Measurements from ENCODE around the gene DTX3. TPM values are rescaled to one million over a fixed set of nuclear protein-coding genes. Genes with fewer than 3 reads are reported as not detected.

Gene DTX3
- total RNA-seq, 1 donor from 2014 or later = 56.4 TPM

Other genes starting within 250 kb of the DTX3 start
- gene R3HDM2, start 173.8 kb upstream of the DTX3 start, total RNA-seq (ENCODE audit: low replicate concordance) = 29.9 and 40.0 TPM in 2 replicates
- gene INHBC, start 170.0 kb upstream of the DTX3 start, total RNA-seq (ENCODE audit: low replicate concordance) = 0.06 TPM in 1 of 2 replicates, not detected in the other
- 2.6 TPM in 1 of 2 replicates, not detected in the other for gene INHBE, start 149.5 kb upstream of the DTX3 start, total RNA-seq (ENCODE audit: low replicate concordance)
- 0.12 and 0.71 TPM in 2 replicates for gene GLI1, start 145.0 kb upstream of the DTX3 start, total RNA-seq (ENCODE audit: low replicate concordance)
- gene ARHGAP9, start 125.0 kb upstream of the DTX3 start, total RNA-seq (ENCODE audit: low replicate concordance) = 0.62 TPM in 1 of 2 replicates, not detected in the other
- 109 and 116 TPM in 2 replicates for gene MARS1, start 116.8 kb upstream of the DTX3 start, total RNA-seq (ENCODE audit: low replicate concordance)
- 2.3 and 4.3 TPM in 2 replicates for gene DDIT3, start 84.3 kb upstream of the DTX3 start, total RNA-seq (ENCODE audit: low replicate concordance)
- gene MBD6, start 82.0 kb upstream of the DTX3 start, total RNA-seq (ENCODE audit: low replicate concordance) = 3.6 and 5.4 TPM in 2 replicates
- gene DCTN2, start 57.6 kb upstream of the DTX3 start, total RNA-seq (ENCODE audit: low replicate concordance) = 147 and 192 TPM in 2 replicates
- gene KIF5A, start 54.8 kb upstream of the DTX3 start, total RNA-seq (ENCODE audit: low replicate concordance) = 7.9 and 8.6 TPM in 2 replicates
- gene PIP4K2C, start 13.6 kb upstream of the DTX3 start, total RNA-seq (ENCODE audit: low replicate concordance) = 15.5 and 23.4 TPM in 2 replicates
- 17.3 and 27.3 TPM in 2 replicates for gene ARHGEF25, start 6.6 kb downstream of the DTX3 start, total RNA-seq (ENCODE audit: low replicate concordance)
- gene B4GALNT1, start 28.4 kb downstream of the DTX3 start, total RNA-seq (ENCODE audit: low replicate concordance) = 0.28 and 1.1 TPM in 2 replicates
- gene OS9, start 89.3 kb downstream of the DTX3 start, total RNA-seq (ENCODE audit: low replicate concordance) = 107 and 113 TPM in 2 replicates
- gene AGAP2, start 133.9 kb downstream of the DTX3 start, total RNA-seq (ENCODE audit: low replicate concordance) = 1.7 and 2.7 TPM in 2 replicates
- gene TSPAN31, start 140.2 kb downstream of the DTX3 start, total RNA-seq (ENCODE audit: low replicate concordance) = 57.6 and 61.3 TPM in 2 replicates
- 169 and 348 TPM in 2 replicates for gene CDK4, start 147.5 kb downstream of the DTX3 start, total RNA-seq (ENCODE audit: low replicate concordance)
- gene MARCHF9, start 150.3 kb downstream of the DTX3 start, total RNA-seq (ENCODE audit: low replicate concordance) = 8.1 and 11.9 TPM in 2 replicates
- gene CYP27B1, start 162.3 kb downstream of the DTX3 start, total RNA-seq (ENCODE audit: low replicate concordance) = 0.17 and 0.99 TPM in 2 replicates
- gene METTL1, start 167.3 kb downstream of the DTX3 start, total RNA-seq (ENCODE audit: low replicate concordance) = 4.5 and 5.6 TPM in 2 replicates
- 2.1 and 4.8 TPM in 2 replicates for gene EEF1AKMT3, start 167.8 kb downstream of the DTX3 start, total RNA-seq (ENCODE audit: low replicate concordance)
- 18.1 and 19.0 TPM in 2 replicates for gene TSFM, start 178.0 kb downstream of the DTX3 start, total RNA-seq (ENCODE audit: low replicate concordance)
- gene AVIL, start 213.9 kb downstream of the DTX3 start, total RNA-seq (ENCODE audit: low replicate concordance) = 0.12 and 0.37 TPM in 2 replicates
- gene CTDSP2, start 241.9 kb downstream of the DTX3 start, total RNA-seq (ENCODE audit: low replicate concordance) = 43.6 and 73.2 TPM in 2 replicates